ENCODE measurements around the gene MSRB2. TPM values are rescaled to one million over a fixed set of nuclear protein-coding genes. Genes with fewer than 3 reads are reported as not detected.
A peak's percentile ranks its signal among the peaks of the same experiment; 100 is the strongest.
"Not testable (repeated sequence)": the region's sequence is repeated elsewhere in the genome, so short reads cannot be mapped to it uniquely, and the experiment has no call there.

Gene MSRB2
- total RNA-seq (2014; rRNA removed; shearing (Covaris generic)): 25.1 and 31.0 TPM in 2 replicates

DNA sequence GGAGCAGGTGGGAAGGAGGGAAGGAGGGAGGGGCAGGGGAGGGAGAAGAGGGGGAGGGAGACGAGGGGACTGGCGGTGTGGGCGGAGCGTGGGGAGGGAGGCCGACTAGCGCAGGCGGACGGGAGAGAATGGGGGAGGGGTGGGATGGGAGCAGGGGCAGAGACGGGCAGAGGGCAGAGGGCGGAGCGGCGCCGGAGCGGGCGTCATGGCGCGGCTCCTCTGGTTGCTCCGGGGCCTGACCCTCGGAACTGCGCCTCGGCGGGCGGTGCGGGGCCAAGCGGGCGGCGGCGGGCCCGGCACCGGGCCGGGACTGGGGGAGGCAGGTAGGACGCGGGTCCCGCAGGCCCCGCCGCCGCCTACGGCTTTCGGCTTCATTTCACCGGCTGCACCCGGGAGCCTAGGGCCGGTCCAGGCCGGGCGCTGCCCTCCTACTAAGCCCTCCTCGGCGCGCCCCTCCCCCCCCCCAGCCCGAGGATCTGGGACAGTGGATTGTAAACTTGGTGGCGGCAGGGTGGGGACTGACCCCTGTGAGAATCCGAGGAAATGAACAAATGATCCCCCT lies at the start of gene MSRB2:
Gene MSRB2, plus strand, starts transcription at position 176 of the 562 bp plus-strand sequence. Its CDS starts 30 bp downstream, at position 206.
- DNase-seq (ENCODE audit: low read depth): peak; percentile 94

- DNase-seq (ENCODE audit: low read depth): no peak
Observed at GRCh38 chr10:23046027-23046426, 49.4 kb upstream of the MSRB2 start.

GRCh38 chr10:23047201-23048050 lies 48.0 kb upstream of the MSRB2 start:
- DNase-seq (ENCODE audit: low read depth): peak; percentile 27

GRCh38 chr10:23048191-23048590 lies 47.2 kb upstream of the MSRB2 start:
- DNase-seq (ENCODE audit: low read depth): no peak

GRCh38 chr10:23051278-23051677 lies 44.1 kb upstream of the MSRB2 start:
- DNase-seq (ENCODE audit: low read depth): no peak

- DNase-seq (ENCODE audit: low read depth): no peak
Observed at GRCh38 chr10:23051855-23052331, 43.5 kb upstream of the MSRB2 start.

DNA sequence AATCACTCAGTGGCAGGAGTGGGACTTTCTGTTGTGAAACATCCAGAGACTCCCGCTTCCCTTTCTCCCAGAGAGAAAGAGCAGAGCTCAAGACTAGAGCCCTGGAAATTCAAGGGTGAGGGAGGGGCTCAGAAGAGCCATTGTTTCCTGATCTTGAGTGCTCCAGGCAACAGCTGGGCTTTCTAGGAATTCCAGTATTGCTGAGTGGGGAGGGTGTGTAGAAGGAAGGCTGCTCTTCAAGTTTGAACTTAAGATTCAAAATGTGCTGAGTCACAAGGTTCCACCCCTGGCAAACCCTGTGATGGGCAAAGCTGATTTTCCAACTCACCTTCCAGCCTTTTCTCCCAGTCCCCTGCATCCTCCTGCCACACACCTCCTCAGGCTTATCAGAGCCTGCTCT lies 42.3 kb upstream of the MSRB2 start:
- peak; percentile 26 for DNase-seq (ENCODE audit: low read depth)

DNA sequence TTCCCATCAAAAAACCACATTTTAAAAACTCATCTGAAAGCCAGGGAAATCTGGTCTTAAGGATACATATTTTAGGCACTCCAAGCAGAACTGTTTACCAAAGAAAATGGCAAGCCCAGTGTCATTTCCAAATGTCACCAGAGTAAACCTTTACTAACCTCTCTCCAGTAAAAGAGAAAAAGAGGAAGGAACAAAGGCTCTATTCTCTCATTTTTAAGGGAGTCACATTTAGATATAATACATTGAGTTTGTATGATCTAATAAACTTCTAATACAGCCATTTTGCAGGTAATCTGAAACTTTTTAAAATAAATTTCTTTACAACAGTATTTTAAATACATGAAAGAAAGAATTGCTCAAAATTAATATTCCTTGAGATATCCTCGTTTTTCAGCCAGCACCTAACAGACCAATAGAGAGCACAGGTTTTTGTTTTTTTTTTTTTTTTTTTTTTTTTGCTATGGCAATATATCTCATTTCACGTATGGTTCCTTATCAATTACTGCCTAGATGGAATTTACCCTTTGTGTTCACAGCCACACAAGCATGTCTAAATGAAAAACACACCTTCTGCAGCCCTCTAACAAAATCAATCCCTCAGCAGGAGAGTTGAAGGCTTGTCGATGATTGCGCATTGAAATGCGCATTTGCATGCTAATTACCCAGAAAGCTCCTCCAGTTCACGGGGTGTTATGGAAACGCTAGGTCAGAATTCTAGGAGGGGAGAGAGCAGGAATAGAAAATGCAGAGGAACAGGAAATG lies 39.8 kb upstream of the MSRB2 start:
- DNase-seq (ENCODE audit: low read depth): no peak

DNA sequence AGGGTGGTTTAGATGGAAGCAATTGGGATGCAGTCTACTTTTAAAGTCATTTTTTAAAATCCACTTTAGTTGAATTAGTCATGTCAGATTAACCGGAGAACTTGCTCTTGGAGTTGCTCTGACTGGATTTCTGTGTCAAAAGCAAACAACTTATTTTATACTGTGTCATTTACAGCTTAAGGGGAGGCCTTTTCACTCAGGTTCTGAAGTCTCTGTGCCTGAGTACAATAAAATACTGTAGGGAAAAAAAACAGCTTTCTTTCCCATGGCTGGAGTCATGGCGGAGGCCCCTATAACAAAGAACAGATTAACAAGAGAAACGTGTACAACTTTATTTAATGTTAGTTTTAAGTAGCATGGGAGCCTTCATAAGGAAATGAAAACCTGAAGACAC lies 39.2 kb upstream of the MSRB2 start:
- DNase-seq (ENCODE audit: low read depth): no peak

DNA sequence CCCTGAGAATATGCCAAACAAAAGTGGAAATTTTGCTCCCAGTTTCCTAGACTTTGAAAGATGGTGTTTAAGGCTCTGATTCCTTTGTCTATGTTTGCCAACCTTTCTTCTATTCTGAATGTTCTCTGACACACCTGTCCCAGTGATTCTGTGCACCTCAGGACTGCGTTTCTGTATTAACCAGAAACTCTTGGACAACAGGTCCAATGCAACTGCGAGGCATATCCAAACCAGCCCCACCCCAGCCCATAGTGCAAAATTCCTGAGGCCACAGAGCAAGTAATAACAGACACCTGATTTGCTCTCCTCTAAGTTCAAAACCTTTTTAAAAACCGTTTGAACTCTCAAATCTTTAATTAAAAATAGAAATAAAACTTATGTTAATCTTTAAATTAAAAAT lies 37.0 kb upstream of the MSRB2 start:
- no peak for DNase-seq (ENCODE audit: low read depth)

GRCh38 chr10:23060918-23061317 lies 34.5 kb upstream of the MSRB2 start:
- no peak for DNase-seq (ENCODE audit: low read depth)

DNA sequence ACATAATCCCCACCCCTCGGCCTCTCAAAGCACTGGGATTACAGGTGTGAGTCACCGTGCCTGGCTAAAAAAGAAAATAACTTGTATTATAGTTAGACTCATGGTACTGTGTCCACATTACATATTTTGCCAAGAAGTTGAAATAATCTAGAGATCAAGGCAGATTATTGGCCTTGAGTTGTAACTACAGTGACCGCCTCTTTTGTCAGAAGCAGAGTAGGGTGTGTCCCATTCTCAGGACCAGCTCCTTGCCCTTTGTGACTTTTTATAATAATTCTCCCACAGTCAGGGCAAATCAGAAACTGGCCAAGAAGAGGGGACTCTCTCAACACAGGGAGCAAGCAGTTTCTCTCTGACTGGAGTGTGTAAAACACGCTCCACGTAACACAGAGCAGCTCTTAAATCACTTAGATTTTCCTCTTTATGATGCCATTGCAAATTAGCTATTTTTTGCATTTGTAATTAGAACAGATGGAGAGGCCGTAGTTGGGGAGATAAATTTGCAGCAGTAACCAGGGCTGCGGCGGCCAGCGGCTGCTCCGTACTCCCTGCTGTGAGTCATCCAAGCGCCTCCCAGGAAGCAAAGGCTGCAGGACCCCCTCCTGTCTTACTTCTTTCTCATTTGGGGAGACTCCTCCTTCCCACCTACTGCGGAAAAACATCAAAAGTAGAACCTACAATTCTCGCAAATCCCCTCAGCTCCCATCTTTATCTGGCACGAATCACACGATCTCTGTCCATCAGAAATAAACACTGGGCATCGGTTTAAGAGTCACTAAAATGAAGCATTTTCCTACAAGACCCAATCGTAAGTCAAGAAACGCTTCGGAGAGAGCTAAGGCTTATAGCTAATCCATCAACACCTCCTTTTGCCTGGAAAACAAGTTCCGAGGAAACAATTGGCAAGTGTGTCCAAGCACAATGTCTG lies 32.1 kb upstream of the MSRB2 start:
- no peak for DNase-seq (ENCODE audit: low read depth)

DNA sequence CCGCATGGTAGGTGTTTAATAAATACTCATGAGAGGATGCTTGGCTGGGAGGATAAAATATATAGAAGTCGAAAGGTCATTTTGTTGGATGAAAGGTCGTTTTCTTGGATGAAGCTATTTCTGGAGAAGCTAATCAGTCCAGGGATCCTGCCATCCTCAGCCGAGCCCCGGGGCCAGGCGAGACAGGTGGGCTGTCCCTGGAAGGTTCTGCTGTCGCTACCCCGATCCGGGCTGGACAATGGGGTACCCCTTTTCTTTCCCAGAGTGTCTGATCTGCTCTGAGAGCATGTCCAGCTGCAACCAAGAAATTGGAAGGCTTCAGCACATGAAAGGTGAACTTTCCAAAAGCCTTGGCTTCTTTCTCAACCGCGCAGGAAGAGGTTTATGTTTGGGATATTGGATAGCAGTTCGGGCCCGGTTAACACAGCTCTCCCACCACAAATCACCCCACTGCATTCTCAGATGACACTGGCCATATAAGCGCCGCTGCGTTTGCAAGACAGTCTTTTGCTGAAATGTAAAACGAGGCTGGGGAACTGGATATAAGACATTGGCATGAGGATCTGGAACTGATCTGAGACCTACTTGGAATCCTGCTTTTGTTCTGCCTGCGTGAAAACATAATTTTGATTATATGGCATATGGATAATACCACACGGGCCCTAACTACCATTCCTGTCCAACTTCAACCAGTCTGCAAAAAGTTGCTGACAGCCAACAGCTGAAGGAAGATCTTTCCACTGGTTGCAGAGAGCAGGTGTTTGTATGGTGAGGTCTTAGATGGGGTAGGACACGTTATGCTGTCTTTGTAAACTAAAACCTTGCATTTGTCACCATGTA lies 31.2 kb upstream of the MSRB2 start:
- no peak for DNase-seq (ENCODE audit: low read depth)

GRCh38 chr10:23064813-23065114 lies 30.6 kb upstream of the MSRB2 start:
- DNase-seq (ENCODE audit: low read depth): not testable (repeated sequence)

GRCh38 chr10:23065181-23065948 lies 30.0 kb upstream of the MSRB2 start:
- peak; percentile 80 for DNase-seq (ENCODE audit: low read depth)

DNA sequence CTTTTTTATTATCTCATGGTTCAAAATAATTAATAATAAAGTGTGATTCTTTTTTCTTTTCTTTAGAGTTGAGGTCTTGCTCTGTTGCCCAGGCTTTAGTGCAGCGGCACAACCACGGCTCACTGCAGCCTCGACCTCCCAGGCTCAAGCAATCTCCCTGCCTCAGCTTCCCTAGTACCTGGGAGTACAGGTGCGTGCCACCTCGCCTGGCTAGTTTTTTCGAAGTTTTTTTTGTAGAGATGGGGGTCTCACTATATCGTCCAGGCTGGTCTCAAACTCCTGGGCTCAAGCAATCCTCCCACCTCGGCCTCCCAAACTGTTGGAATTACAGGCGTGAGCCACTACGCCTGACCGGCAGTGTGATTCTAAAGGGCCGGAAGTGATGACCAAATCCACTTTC lies 28.0 kb upstream of the MSRB2 start:
- DNase-seq (ENCODE audit: low read depth): no peak

DNA sequence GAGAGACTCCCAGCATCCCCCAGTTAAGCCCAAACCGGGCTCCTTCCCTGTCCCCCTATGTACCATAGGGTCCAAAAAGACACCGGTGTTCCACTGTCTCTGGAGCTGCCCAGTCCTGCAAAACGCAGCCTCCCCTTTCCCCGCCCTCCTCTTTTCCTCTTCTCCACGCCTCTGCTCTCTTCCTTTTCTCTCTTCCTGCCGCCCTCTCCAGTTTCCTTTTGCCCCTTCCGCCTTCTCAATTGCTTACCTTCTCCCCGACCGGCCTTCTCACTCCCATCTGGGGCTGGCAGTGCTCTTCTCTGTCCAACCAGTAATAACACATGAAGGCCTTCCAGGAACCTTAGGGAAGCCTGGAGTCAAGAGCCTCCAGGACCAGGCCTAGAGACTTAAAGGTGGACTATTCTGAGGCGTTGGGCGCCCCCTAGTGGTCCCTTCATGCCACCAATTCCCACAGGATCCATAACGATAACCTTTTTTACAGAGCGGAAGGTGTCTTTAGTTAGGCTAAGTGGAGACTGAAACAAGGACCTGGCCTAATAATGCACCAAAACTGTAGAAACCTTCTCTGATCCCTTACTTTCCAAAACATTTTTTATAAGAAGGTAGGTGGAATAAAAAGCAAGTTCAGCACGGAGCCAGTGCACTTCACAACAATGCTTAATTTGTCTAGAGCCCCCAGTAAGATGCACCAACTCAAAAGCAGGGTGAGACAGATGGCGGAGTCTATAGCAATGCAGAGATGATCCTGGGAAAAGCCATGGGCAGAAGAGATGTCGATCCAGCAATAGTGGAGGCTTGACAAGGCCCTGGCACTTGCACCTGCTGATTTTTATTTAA lies 27.2 kb upstream of the MSRB2 start:
- DNase-seq (ENCODE audit: low read depth): peak; percentile 69

DNA sequence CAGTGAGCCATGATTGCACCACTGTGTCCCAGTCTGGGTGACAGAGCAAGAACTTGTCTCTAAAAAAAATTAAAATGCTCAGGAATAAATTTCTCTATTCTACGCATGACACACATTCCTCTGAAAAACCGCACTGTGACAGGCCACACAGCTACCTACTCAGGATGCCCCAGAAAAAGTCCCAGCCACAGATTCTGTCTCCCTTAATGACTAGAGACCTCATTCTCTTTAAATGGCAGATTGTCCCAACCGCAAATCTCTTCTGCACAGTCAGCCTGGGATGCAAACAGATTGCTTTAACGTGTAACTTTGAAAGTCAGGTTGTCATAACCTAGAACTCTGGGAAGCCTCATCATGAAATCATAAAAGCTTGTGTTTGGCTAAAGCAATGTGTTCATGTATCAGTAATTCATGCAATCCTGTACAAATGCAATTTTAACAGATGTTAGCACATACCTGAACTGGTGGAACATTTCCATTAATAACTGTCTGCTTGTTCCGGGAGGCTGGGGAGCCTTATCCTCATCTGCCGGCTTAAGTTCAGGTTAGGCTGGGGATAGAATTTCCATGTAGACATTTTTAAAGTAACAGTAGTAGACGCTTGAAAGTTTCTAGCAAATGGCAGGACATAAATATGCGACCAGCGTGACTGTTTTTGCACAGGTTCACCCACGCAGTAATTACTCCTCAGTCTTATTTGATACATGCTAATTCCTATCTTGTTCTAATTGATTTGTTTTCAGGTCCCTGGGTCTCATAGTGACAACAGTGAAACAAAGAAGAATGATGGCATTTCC lies 26.2 kb upstream of the MSRB2 start:
- DNase-seq (ENCODE audit: low read depth): no peak
